ENCODE results near the gene MUSTN1. TPM values are rescaled to one million over a fixed set of nuclear protein-coding genes. Genes with fewer than 3 reads are reported as not detected.
A peak's percentile ranks its signal among the peaks of the same experiment; 100 is the strongest.

MUSTN1 gene
- total RNA-seq, 4 donors from 2014 or later, result 2.8 to 34.7 (median 6.4) TPM

GRCh38 chr3:52800079-52800478 lies 34.7 kb downstream of the MUSTN1 start:
- TF ChIP-seq, protein P1, sequence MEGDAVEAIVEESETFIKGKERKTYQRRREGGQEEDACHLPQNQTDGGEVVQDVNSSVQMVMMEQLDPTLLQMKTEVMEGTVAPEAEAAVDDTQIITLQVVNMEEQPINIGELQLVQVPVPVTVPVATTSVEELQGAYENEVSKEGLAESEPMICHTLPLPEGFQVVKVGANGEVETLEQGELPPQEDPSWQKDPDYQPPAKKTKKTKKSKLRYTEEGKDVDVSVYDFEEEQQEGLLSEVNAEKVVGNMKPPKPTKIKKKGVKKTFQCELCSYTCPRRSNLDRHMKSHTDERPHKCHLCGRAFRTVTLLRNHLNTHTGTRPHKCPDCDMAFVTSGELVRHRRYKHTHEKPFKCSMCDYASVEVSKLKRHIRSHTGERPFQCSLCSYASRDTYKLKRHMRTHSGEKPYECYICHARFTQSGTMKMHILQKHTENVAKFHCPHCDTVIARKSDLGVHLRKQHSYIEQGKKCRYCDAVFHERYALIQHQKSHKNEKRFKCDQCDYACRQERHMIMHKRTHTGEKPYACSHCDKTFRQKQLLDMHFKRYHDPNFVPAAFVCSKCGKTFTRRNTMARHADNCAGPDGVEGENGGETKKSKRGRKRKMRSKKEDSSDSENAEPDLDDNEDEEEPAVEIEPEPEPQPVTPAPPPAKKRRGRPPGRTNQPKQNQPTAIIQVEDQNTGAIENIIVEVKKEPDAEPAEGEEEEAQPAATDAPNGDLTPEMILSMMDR (IDR thresholded peaks at IDR 0.05), result no peak
- ATAC-seq (ENCODE audit: low FRiP score) (no peak), DNase-seq (ENCODE audit: low spot score) (no peak)

GRCh38 chr3:52798978-52799476 lies 35.8 kb downstream of the MUSTN1 start:
- ATAC-seq (ENCODE audit: low FRiP score) (peak; percentile 51), DNase-seq (ENCODE audit: low spot score) (no peak)
- TF ChIP-seq, protein P1 (IDR thresholded peaks at IDR 0.05), result no peak

GRCh38 chr3:52798376-52798977 lies 36.3 kb downstream of the MUSTN1 start:
- DNase-seq (ENCODE audit: low spot score), result no peak
- TF ChIP-seq, protein P1 (IDR thresholded peaks at IDR 0.05), result no peak
- ATAC-seq (ENCODE audit: low FRiP score), result no peak

GRCh38 chr3:52796411-52796810 lies 38.4 kb downstream of the MUSTN1 start:
- DNase-seq (ENCODE audit: low spot score) (no peak), ATAC-seq (ENCODE audit: low FRiP score) (no peak)
- TF ChIP-seq, protein P1 (IDR thresholded peaks at IDR 0.05), result no peak

DNA sequence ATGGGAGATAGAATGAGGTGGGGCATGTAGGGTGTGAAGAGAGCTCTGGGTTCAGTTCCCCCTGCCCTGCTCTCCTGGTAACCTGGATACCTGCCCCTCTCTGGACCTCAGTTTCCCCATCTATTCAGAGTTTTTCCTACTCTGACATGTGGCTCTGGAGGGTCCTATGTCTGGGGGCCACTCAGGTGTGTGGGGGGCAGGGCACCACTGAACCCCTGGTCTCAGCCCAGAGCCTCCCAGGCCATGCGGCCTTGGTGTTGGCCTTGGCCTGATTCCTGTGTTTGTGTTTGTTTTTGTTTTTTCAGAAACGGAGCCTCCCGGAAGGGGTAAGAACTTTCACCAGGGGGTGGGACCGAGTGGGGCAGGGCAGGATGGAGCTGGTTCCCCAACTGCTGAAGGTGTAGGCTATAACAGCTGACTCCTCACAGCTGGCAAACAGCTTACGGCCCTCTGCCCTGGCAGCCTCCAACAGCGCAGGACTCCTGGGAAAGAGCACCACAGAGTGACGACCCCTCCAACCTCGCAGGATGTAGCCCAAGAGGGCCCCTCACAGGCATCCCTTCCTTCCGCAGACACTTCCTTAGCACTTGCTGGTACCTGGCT lies 39.4 kb downstream of the MUSTN1 start:
- TF ChIP-seq, protein P1 (IDR thresholded peaks at IDR 0.05), result no peak
- DNase-seq (ENCODE audit: low spot score) (no peak), ATAC-seq (ENCODE audit: low FRiP score) (no peak)

DNA sequence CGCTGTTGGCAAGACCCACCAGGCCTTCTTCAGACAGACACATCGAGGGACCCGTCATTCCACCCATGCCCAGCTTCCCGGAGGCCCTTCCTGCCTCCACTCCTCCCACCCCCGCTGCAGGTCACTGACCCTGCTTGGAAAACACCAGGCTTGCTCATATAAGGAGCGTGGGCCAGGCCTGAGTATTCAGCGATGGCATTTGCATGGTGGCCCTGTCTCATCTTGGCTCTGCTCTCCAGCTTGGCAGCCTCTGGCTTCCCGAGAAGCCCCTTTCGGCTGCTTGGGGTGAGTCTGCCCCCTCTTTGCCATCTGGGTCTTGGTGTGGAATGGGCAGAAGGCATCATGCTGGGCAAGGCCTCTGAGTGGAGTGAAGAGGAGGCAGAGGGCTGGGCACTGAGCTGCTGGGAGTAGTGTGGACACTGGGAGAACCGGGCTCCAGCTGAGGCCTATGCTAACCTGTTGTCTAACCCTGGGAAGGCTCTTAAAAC lies 40.2 kb downstream of the MUSTN1 start, which contains the start of gene ITIH3:
Gene ITIH3 (plus strand): TSS at position 185 of the 488 bp plus-strand sequence. CDS start 8 bp downstream, at position 193.
- DNase-seq (ENCODE audit: low spot score) (no peak), ATAC-seq (ENCODE audit: low FRiP score) (no peak)
- TF ChIP-seq, protein P1 (IDR thresholded peaks at IDR 0.05), result no peak
